Activated T-helper 1 cell treated with anti-CD3 and anti-CD28 coated beads, Interleukin-12 subunit alpha, Interleukin-12 subunit beta, Interleukin-2, Interleukin-4 antibody, amounts not matched to agents 30 ng/mL and 10 ng/mL and 1 ng/mL, durations not matched to agents 14 hours and 24 hours and 36 hours (primary cell): ENCODE measurements around the gene ITPRIP. TPM values are rescaled to one million over a fixed set of nuclear protein-coding genes. Genes with fewer than 3 reads are reported as not detected.

ENCODE experiments used
- DNase-seq: peaks from one replicate; pipeline ENCODE4 v3.0.0; 2021; ENCODE audit warnings: low spot score
- H3K27ac Mint-ChIP-seq: one replicate; pipeline ENCODE4 v1.8.0; 2021; ENCODE audit warnings: mild to moderate bottlenecking, mixed read lengths
- H3K27me3 Mint-ChIP-seq: one replicate; pipeline ENCODE4 v1.8.0; 2022; ENCODE audit warnings: mild to moderate bottlenecking, moderate library complexity, mixed read lengths; ENCODE audit not compliant: insufficient read depth
- H3K36me3 Mint-ChIP-seq: one replicate; pipeline ENCODE4 v1.8.0; 2021; ENCODE audit warnings: low read depth, mixed read lengths
- H3K4me1 Mint-ChIP-seq: one replicate; pipeline ENCODE4 v1.8.0; 2021; ENCODE audit warnings: low read depth, mixed read lengths
- H3K4me3 Mint-ChIP-seq: one replicate; pipeline ENCODE4 v1.8.0; 2021; ENCODE audit warnings: mild to moderate bottlenecking, moderate library complexity, mixed read lengths
- H3K9me3 Mint-ChIP-seq: one replicate; pipeline ENCODE4 v1.8.0; 2021; ENCODE audit warnings: mixed read lengths
- intact Hi-C: fragments of 100-400 bp; cut with micrococcal nuclease; formaldehyde crosslinking; loops from one replicate; pipeline ENCODE4 v1.15.1; 2024
- total RNA-seq: library from RNA; stranded (reverse); gene quantifications from 2 replicates; pipeline ENCODE4 v1.2.3, GENCODE V29; 2022

The ITPRIP gene
- total RNA-seq, 1 donor from 2014 or later: 18.1 TPM

GRCh38 chr10:104328646-104328895 is 9.7 kb downstream of the ITPRIP start:
- peak overlapping the region; percentile 68 for H3K4me3 Mint-ChIP-seq
- peaks cover 41% of the 10 kb centered on the region for H3K36me3 Mint-ChIP-seq
- intact Hi-C loops: loop anchor here (2.0 kb wide), 2 partner anchors 14 to 38 kb away; no protein-coding TSS in a partner anchor
- no peaks in the 10 kb centered on the region for H3K27me3 Mint-ChIP-seq
- H3K27ac Mint-ChIP-seq: peak overlapping the region; percentile 93
- peaks cover 100% of the 10 kb centered on the region for H3K4me1 Mint-ChIP-seq
- H3K9me3 Mint-ChIP-seq: no peaks in the 10 kb centered on the region
- no peak for DNase-seq

DNA sequence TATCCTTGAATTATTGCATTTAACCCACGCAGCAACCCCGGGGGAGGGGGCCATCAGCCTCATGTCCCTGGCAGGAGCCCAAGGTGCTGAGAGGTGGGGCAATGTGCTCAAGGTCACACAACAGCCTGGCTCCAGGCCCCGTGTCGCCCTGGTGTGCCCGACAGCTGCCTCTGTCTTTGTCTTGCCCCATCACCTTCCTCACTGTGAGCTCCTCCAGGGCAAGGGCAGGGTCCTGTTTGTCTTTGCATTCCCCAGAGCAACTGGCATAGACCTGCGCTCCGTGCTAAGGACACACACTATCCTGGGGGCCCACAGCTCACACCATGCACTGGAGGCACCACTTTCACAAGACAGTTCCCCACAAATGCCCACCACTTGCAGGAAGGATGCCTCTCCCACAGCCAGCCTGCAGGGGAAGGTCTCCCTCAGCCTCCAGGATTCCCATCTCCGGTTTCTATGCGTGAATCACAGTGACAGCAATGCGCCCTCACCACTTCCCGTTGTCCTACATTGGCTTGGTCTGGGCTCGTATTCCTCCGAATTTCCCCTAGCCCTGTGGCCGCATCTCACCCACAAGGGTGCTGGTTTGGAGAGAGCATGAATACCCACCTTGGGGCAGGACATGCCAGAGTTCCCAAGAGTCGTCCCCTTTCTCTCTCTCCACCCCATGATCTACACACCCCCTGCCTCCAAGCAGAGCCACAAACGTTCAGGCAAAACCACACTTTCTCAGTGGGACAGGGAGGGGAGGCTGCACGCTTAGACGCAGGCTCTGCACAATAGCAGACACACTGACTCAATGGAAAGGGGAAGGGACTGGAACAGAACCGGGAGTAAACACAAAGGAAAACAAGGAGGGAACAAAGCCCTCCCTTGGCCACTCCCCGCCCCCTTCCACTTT is 10.3 kb downstream of the ITPRIP start:
- Mint-ChIP-seq H3K27ac (peak overlapping the region; percentile 93), H3K4me1 (peaks cover 100% of the 10 kb centered on the region), H3K9me3 (no peaks in the 10 kb centered on the region), H3K27me3 (no peaks in the 10 kb centered on the region), H3K36me3 (peaks cover 39% of the 10 kb centered on the region), H3K4me3 (peak overlapping the region; percentile 68)
- no peak for DNase-seq
- intact Hi-C loops: loop anchor here (2.0 kb wide), 2 partner anchors 15 to 37 kb away; no protein-coding TSS in a partner anchor

GRCh38 chr10:104326991-104327610 is 11.2 kb downstream of the ITPRIP start:
- Mint-ChIP-seq H3K9me3 (no peaks in the 10 kb centered on the region), H3K4me1 (peaks cover 100% of the 10 kb centered on the region), H3K36me3 (peaks cover 36% of the 10 kb centered on the region), H3K27ac (peak overlapping the region; percentile 93), H3K4me3 (peak overlapping the region; percentile 68), H3K27me3 (no peaks in the 10 kb centered on the region)
- intact Hi-C loops: no loop called here
- no peak for DNase-seq

GRCh38 chr10:104325436-104326435 is 12.5 kb downstream of the ITPRIP start:
- peaks cover 98% of the 10 kb centered on the region for H3K4me1 Mint-ChIP-seq
- peak overlapping the region; percentile 67 for H3K4me3 Mint-ChIP-seq
- H3K27me3 Mint-ChIP-seq: no peaks in the 10 kb centered on the region
- no peaks in the 10 kb centered on the region for H3K9me3 Mint-ChIP-seq
- no peak for DNase-seq
- H3K36me3 Mint-ChIP-seq: peaks cover 27% of the 10 kb centered on the region
- intact Hi-C loops: no loop called here
- H3K27ac Mint-ChIP-seq: peak overlapping the region; percentile 69

DNA sequence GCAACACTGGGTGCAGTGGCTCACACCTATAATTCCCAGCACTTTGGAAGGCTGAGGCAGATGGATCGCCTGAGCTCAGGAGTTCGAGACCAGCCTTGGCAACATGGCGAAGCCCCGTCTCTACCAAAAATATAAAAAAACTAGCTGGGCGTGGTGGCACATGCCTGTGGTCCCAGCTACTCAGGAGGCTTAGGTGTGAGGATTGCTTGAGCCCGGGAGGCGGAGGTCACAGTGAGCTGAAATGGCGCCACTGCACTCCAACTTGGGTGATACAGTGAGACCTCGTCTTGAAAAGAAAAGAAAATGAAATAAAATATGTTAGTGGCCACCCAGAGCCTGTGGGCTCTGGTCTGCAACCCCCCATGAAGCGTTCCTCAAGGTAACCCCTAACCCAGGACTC is 13.3 kb downstream of the ITPRIP start:
- Mint-ChIP-seq H3K4me1 (peaks cover 98% of the 10 kb centered on the region), H3K27me3 (no peaks in the 10 kb centered on the region), H3K27ac (peak overlapping the region; percentile 59), H3K9me3 (no peaks in the 10 kb centered on the region), H3K36me3 (peaks cover 26% of the 10 kb centered on the region), H3K4me3 (peak overlapping the region; percentile 67)
- DNase-seq: no peak
- intact Hi-C loops: no loop called here

DNA sequence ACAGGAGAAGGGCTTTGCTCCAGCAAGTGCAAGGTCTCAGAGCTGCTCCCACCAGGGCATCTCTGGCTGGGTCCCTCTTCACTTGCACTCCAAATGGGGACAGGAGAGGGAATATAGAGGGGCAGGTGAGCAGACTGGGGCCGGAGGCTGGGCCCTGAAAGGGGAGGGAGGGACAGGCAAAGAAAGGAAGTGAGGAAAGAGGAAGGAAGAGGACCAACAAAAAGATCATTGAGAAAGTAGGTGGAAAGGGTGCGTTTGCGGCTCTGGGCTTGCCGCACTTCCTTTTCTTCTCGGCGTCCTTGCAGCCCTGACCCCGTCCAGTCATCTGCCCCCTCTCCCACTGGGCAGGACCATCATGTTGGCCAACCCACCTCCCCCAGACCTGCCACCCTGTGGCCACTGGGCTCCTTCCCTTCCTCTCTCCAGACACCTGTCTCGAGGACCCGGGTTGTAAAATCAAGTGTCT is 14.0 kb downstream of the ITPRIP start:
- peaks cover 26% of the 10 kb centered on the region for H3K36me3 Mint-ChIP-seq
- no peaks in the 10 kb centered on the region for H3K9me3 Mint-ChIP-seq
- intact Hi-C loops: no loop called here
- peak overlapping the region; percentile 91 for H3K27ac Mint-ChIP-seq
- H3K4me1 Mint-ChIP-seq: peaks cover 96% of the 10 kb centered on the region
- no peaks in the 10 kb centered on the region for H3K27me3 Mint-ChIP-seq
- DNase-seq: no peak
- peak overlapping the region; percentile 73 for H3K4me3 Mint-ChIP-seq

GRCh38 chr10:104323760-104324201 is 14.5 kb downstream of the ITPRIP start:
- peak overlapping the region; percentile 73 for H3K4me3 Mint-ChIP-seq
- H3K36me3 Mint-ChIP-seq: peaks cover 26% of the 10 kb centered on the region
- peaks cover 96% of the 10 kb centered on the region for H3K4me1 Mint-ChIP-seq
- no peaks in the 10 kb centered on the region for H3K27me3 Mint-ChIP-seq
- no peaks in the 10 kb centered on the region for H3K9me3 Mint-ChIP-seq
- intact Hi-C loops: loop anchor here (1.0 kb wide), 1 partner anchor 15 kb away; no protein-coding TSS in a partner anchor
- peak overlapping the region; percentile 91 for H3K27ac Mint-ChIP-seq
- DNase-seq: no peak

DNA sequence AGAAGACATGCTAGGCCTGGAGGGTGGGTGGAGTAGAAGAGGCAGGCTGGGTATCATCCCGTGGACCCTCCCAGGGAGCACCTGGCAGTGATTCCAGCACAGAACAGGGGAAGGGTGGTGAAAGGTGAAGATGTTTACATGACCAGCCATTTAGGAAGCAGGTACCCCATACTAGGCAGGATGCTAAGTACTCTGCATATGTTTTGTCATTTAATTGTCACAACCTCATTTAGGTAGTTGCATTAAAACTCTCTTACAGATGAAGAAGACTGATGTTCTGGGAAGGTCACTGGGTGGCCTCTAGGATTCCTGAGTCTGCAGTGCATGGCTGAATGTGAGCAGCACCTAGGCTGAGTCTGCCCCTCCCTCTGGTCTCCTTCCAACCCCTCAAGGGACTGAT is 15.2 kb downstream of the ITPRIP start:
- Mint-ChIP-seq H3K4me1 (peaks cover 96% of the 10 kb centered on the region), H3K36me3 (peaks cover 25% of the 10 kb centered on the region), H3K9me3 (no peaks in the 10 kb centered on the region), H3K27me3 (no peaks in the 10 kb centered on the region), H3K27ac (peak overlapping the region; percentile 78), H3K4me3 (peak overlapping the region; percentile 57)
- DNase-seq: no peak
- intact Hi-C loops: loop anchor here (1.0 kb wide), 1 partner anchor 15 kb away; no protein-coding TSS in a partner anchor

GRCh38 chr10:104322416-104322782 is 15.9 kb downstream of the ITPRIP start:
- H3K36me3 Mint-ChIP-seq: peaks cover 27% of the 10 kb centered on the region
- no peaks in the 10 kb centered on the region for H3K27me3 Mint-ChIP-seq
- DNase-seq: no peak
- H3K27ac Mint-ChIP-seq: peak overlapping the region; percentile 78
- intact Hi-C loops: no loop called here
- peak overlapping the region; percentile 57 for H3K4me3 Mint-ChIP-seq
- no peaks in the 10 kb centered on the region for H3K9me3 Mint-ChIP-seq
- peaks cover 96% of the 10 kb centered on the region for H3K4me1 Mint-ChIP-seq

GRCh38 chr10:104321725-104322415 is 16.4 kb downstream of the ITPRIP start:
- Mint-ChIP-seq H3K4me1 (peaks cover 96% of the 10 kb centered on the region), H3K9me3 (no peaks in the 10 kb centered on the region), H3K4me3 (peak overlapping the region; percentile 57), H3K27ac (peak overlapping the region; percentile 78), H3K36me3 (peaks cover 24% of the 10 kb centered on the region), H3K27me3 (no peaks in the 10 kb centered on the region)
- no peak for DNase-seq
- intact Hi-C loops: no loop called here

DNA sequence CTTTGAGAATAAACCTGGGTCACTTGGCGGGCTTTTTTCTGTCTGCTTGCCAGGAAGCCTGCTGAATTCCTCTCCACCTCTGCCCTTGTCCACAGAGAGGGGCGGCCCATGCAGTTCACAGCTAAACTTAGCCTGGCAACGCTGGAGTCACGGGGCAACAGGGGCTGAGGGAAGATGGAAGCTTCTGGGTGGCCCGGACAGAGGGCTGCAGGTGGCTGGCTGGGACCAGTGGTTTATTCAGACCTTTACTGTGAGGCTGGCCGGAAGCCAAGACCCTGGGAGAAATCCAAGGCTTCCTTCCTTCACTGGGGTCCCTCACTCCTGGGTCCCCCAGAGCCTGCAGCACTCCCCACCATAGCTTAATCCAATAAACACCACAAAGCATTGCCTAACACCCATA is 17.0 kb downstream of the ITPRIP start:
- H3K9me3 Mint-ChIP-seq: no peaks in the 10 kb centered on the region
- no peak overlapping the region for H3K4me3 Mint-ChIP-seq
- H3K27me3 Mint-ChIP-seq: no peaks in the 10 kb centered on the region
- intact Hi-C loops: no loop called here
- no peak for DNase-seq
- H3K27ac Mint-ChIP-seq: no peak overlapping the region
- H3K4me1 Mint-ChIP-seq: peaks cover 90% of the 10 kb centered on the region
- H3K36me3 Mint-ChIP-seq: peaks cover 22% of the 10 kb centered on the region
